K562 (cell line): ENCODE measurements around the gene RARRES2. TPM values are rescaled to one million over a fixed set of nuclear protein-coding genes. Genes with fewer than 3 reads are reported as not detected.

Experiments
- E4F1 ChIP-seq: fragments of 250-450 bp; sonication (Bioruptor Pico); IDR thresholded peaks from 2 replicates; pipeline ENCODE4 v1.5.0; 2021; ENCODE audit warnings: mild to moderate bottlenecking, borderline replicate concordance
- ELF2 ChIP-seq: fragments of 250-450 bp; sonication (Bioruptor Pico); IDR thresholded peaks from 2 replicates; pipeline ENCODE4 v1.5.0; 2021; ENCODE audit warnings: mild to moderate bottlenecking
- FOSL1 ChIP-seq: fragments of 200-800 bp; sonication (Bioruptor generic); conservative IDR thresholded peaks from 2 replicates; pipeline ENCODE4 v1.6.1; 2016; ENCODE audit warnings: missing genetic modification characterization, missing compliant biosample characterization
- HDAC2 ChIP-seq: fragments of 450-650 bp; IDR thresholded peaks from 2 replicates; pipeline ENCODE4 v1.6.1; 2016; ENCODE audit warnings: mild to moderate bottlenecking
- JUND ChIP-seq, 2 experiments: IDR thresholded peaks; 2 replicates in 1 of 2; 3 replicates in 1 of 2; pipeline ENCODE4 v1.6.1; 2011; ENCODE audit warnings: borderline replicate concordance in 2 of 2, low read depth in 2 of 2, low read length in 2 of 2, improper control_type of control experiment in 1 of 2, missing biosample characterization in 1 of 2, missing genetic modification characterization in 1 of 2, missing genetic modification reagents in 1 of 2
- KAT7 ChIP-seq: sonication (generic); formaldehyde crosslinking; IDR thresholded peaks from 2 replicates; pipeline ENCODE4 v1.8.0; 2022; ENCODE audit warnings: missing genetic modification reagents, mild to moderate bottlenecking, borderline replicate concordance
- MTA1 ChIP-seq: fragments of 450-650 bp; IDR thresholded peaks from 2 replicates; pipeline ENCODE4 v1.6.1; 2017; ENCODE audit warnings: borderline replicate concordance
- PHF21A ChIP-seq: fragments of 450-650 bp; IDR thresholded peaks from 2 replicates; pipeline ENCODE4 v1.6.1; 2017; ENCODE audit warnings: low read depth, borderline replicate concordance
- PYGO2 ChIP-seq: fragments of 450-650 bp; IDR thresholded peaks from 2 replicates; pipeline ENCODE4 v1.6.1; 2016; ENCODE audit warnings: mild to moderate bottlenecking, missing genetic modification characterization, moderate library complexity, missing compliant biosample characterization
- RBFOX2 ChIP-seq: fragments of 200-400 bp; formaldehyde crosslinking; IDR thresholded peaks from 2 replicates; pipeline ENCODE4 v1.6.1; 2017; ENCODE audit warnings: low read depth, mild to moderate bottlenecking, low read length, moderate library complexity
- SFPQ ChIP-seq: fragments of 200-400 bp; formaldehyde crosslinking; IDR thresholded peaks from 2 replicates; pipeline ENCODE4 v1.6.1; 2017; ENCODE audit warnings: mild to moderate bottlenecking, low read depth, low read length, moderate library complexity
- SP1 ChIP-seq: sonication (generic); formaldehyde crosslinking; IDR thresholded peaks from 2 replicates; pipeline ENCODE4 v1.8.1; 2022; ENCODE audit warnings: mild to moderate bottlenecking, missing genetic modification reagents
- STAT5A ChIP-seq: IDR thresholded peaks from 2 replicates; pipeline ENCODE4 v1.6.1; 2012; ENCODE audit warnings: low read length, inconsistent platforms, borderline replicate concordance
- TAL1 ChIP-seq: fragments of 450-650 bp; IDR thresholded peaks from 2 replicates; pipeline ENCODE4 v1.6.1; 2016; ENCODE audit warnings: mild to moderate bottlenecking
- ZNF407 ChIP-seq: fragments of 450-650 bp; IDR thresholded peaks from 2 replicates; pipeline ENCODE4 v1.6.1; 2016; ENCODE audit warnings: low read depth
- polyA plus RNA-seq, 8 experiments: library from polyadenylated mRNA; depleted of rRNA in 4 of 8; stranded (reverse) in 5 of 8; unstranded in 3 of 8; fragments of >200 nt; fragmentation: Nextera tagmentation in 2 of 8; fragmentation: Illumina TruSeq in 1 of 8; extraction: Ambion mirVana in 2 of 8; extraction: Trizol in 1 of 8; gene quantifications; 2 replicates each; pipeline versions ENCODE4 v1.2.1 to v1.2.3, GENCODE V29; 2011 to 2014; ENCODE audit warnings: inconsistent platforms in 1 of 8, missing spikeins in 1 of 8
- total RNA-seq, 7 experiments: library from RNA; depleted of rRNA in 6 of 7; stranded (reverse); fragments of >200 nt in 6 of 7; fragmentation: Illumina TruSeq in 2 of 7; extraction: Trizol in 2 of 7; gene quantifications; 2 replicates each; pipeline versions ENCODE4 v1.2.1 to v1.2.3, GENCODE V29; 2011 to 2021; ENCODE audit warnings: low replicate concordance in 1 of 7

The RARRES2 gene
- total and polyA plus RNA-seq, 9 of the 15 experiments (the other 6 are each of a cell fraction or from before 2014, with no cell fraction given) = 0.11 to 1.7 (median 0.23) TPM; not detected in 6

GRCh38 chr7:150369748-150370501 is 28.5 kb upstream of the RARRES2 start (continued):
- no peak for TF ChIP-seq ZNF407
- TF ChIP-seq FOSL1 (tag) = no peak
- no peak for TF ChIP-seq HDAC2
- no peak for TF ChIP-seq TAL1
- TF ChIP-seq MTA1 = no peak
- no peak for TF ChIP-seq E4F1
- 0 out of 2 replicates have a peak, but pooled peaks have one; percentile 14 for TF ChIP-seq RBFOX2
- TF ChIP-seq KAT7 = 0 out of 2 replicates have a peak, but pooled peaks have one; percentile 9
- TF ChIP-seq SFPQ = no peak
- no peak for TF ChIP-seq JUND (IDR thresholded peaks at IDR 0.05; ENCODE audit: borderline replicate concordance, low read depth, low read length)
- no peak for TF ChIP-seq JUND (tag; IDR thresholded peaks at IDR 0.05; ENCODE audit: borderline replicate concordance, low read depth, low read length)
- TF ChIP-seq STAT5A = no peak
- no peak for TF ChIP-seq PYGO2 (tag)
- no peak for TF ChIP-seq PHF21A
- no peak for TF ChIP-seq ELF2 (CRISPR knock-in tag)
- TF ChIP-seq SP1 (CRISPR knock-in tag) = peak; percentile 66; the same call in 1 of the 2 replicates
